Measurements from ENCODE around the gene CPLX3. TPM values are rescaled to one million over a fixed set of nuclear protein-coding genes. Genes with fewer than 3 reads are reported as not detected.

The CPLX3 gene
- polyA plus RNA-seq, 1 donor from 2014 or later = 0.27 TPM

GRCh38 chr15:74869372-74869725, 42.9 kb downstream of the CPLX3 start:
- no peaks in the 10 kb centered on the region for H4K20me1 ChIP-seq (ENCODE audit: insufficient read depth)
- no peak overlapping the region for H3K4me2 ChIP-seq (ENCODE audit: low read length)
- H3K9me2 ChIP-seq (ENCODE audit: insufficient read depth, low read length) = no peaks in the 10 kb centered on the region
- no peak overlapping the region for H3K4me3 ChIP-seq (ENCODE audit: low read length)
- no peaks in the 10 kb centered on the region for H3K36me3 ChIP-seq (ENCODE audit: insufficient read depth, low read length)
- no peak overlapping the region for H3K9ac ChIP-seq (ENCODE audit: low read length)
- H3K27ac ChIP-seq (ENCODE audit: low read length) = no peak overlapping the region
- peaks cover 23% of the 10 kb centered on the region for H3K79me2 ChIP-seq (replicated peaks; ENCODE audit: insufficient read depth, low read length)
- no peak overlapping the region for H2AFZ ChIP-seq (ENCODE audit: low read depth, low read length)
- TF ChIP-seq EZH2 (IDR thresholded peaks at IDR 0.05; ENCODE audit: borderline replicate concordance, insufficient read depth, low read length, poor library complexity, severe bottlenecking) (no peak), CTCF (IDR thresholded peaks at IDR 0.05; ENCODE audit: poor library complexity, severe bottlenecking) (no peak), TAF1 (IDR thresholded peaks at IDR 0.05; ENCODE audit: low read depth) (no peak), EP300 (conservative IDR thresholded peaks at IDR 0.05; ENCODE audit: poor library complexity, severe bottlenecking) (no peak), POLR2AphosphoS5 (IDR thresholded peaks at IDR 0.05) (no peak), MXI1 (conservative IDR thresholded peaks at IDR 0.05; ENCODE audit: poor library complexity, severe bottlenecking) (no peak), SMC3 (conservative IDR thresholded peaks at IDR 0.05; ENCODE audit: poor library complexity) (no peak)
- no peaks in the 10 kb centered on the region for H3K27me3 ChIP-seq (ENCODE audit: insufficient read depth, low read depth, low read length)
- no peaks in the 10 kb centered on the region for H3K9me3 ChIP-seq (ENCODE audit: low read length)
- H3F3A ChIP-seq (ENCODE audit: insufficient read depth, low read length, poor library complexity, severe bottlenecking) = no peaks in the 10 kb centered on the region

GRCh38 chr15:74869726-74870407, 43.4 kb downstream of the CPLX3 start:
- no peaks in the 10 kb centered on the region for H3F3A ChIP-seq (ENCODE audit: insufficient read depth, low read length, poor library complexity, severe bottlenecking)
- TF ChIP-seq EP300 (conservative IDR thresholded peaks at IDR 0.05; ENCODE audit: poor library complexity, severe bottlenecking) (no peak), MXI1 (conservative IDR thresholded peaks at IDR 0.05; ENCODE audit: poor library complexity, severe bottlenecking) (no peak), POLR2AphosphoS5 (IDR thresholded peaks at IDR 0.05) (no peak), TAF1 (IDR thresholded peaks at IDR 0.05; ENCODE audit: low read depth) (no peak), EZH2 (IDR thresholded peaks at IDR 0.05; ENCODE audit: borderline replicate concordance, insufficient read depth, low read length, poor library complexity, severe bottlenecking) (no peak), SMC3 (conservative IDR thresholded peaks at IDR 0.05; ENCODE audit: poor library complexity) (no peak), CTCF (IDR thresholded peaks at IDR 0.05; ENCODE audit: poor library complexity, severe bottlenecking) (no peak)
- TF ChIP-seq, protein P1, sequence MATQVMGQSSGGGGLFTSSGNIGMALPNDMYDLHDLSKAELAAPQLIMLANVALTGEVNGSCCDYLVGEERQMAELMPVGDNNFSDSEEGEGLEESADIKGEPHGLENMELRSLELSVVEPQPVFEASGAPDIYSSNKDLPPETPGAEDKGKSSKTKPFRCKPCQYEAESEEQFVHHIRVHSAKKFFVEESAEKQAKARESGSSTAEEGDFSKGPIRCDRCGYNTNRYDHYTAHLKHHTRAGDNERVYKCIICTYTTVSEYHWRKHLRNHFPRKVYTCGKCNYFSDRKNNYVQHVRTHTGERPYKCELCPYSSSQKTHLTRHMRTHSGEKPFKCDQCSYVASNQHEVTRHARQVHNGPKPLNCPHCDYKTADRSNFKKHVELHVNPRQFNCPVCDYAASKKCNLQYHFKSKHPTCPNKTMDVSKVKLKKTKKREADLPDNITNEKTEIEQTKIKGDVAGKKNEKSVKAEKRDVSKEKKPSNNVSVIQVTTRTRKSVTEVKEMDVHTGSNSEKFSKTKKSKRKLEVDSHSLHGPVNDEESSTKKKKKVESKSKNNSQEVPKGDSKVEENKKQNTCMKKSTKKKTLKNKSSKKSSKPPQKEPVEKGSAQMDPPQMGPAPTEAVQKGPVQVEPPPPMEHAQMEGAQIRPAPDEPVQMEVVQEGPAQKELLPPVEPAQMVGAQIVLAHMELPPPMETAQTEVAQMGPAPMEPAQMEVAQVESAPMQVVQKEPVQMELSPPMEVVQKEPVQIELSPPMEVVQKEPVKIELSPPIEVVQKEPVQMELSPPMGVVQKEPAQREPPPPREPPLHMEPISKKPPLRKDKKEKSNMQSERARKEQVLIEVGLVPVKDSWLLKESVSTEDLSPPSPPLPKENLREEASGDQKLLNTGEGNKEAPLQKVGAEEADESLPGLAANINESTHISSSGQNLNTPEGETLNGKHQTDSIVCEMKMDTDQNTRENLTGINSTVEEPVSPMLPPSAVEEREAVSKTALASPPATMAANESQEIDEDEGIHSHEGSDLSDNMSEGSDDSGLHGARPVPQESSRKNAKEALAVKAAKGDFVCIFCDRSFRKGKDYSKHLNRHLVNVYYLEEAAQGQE (IDR thresholded peaks at IDR 0.05; ENCODE audit: borderline replicate concordance) = no peak
- H3K27ac ChIP-seq (ENCODE audit: low read length) = no peak overlapping the region
- H3K9me2 ChIP-seq (ENCODE audit: insufficient read depth, low read length) = no peaks in the 10 kb centered on the region
- no peaks in the 10 kb centered on the region for H3K9me3 ChIP-seq (ENCODE audit: low read length)
- H3K4me2 ChIP-seq (ENCODE audit: low read length) = no peak overlapping the region
- no peak overlapping the region for H2AFZ ChIP-seq (ENCODE audit: low read depth, low read length)
- peak overlapping the region; percentile 39 for H3K4me3 ChIP-seq (ENCODE audit: low read length)
- H3K79me2 ChIP-seq (replicated peaks; ENCODE audit: insufficient read depth, low read length) = peaks cover 23% of the 10 kb centered on the region
- H3K36me3 ChIP-seq (ENCODE audit: insufficient read depth, low read length) = no peaks in the 10 kb centered on the region
- no peak overlapping the region for H3K9ac ChIP-seq (ENCODE audit: low read length)
- no peaks in the 10 kb centered on the region for H3K27me3 ChIP-seq (ENCODE audit: insufficient read depth, low read depth, low read length)
- no peaks in the 10 kb centered on the region for H4K20me1 ChIP-seq (ENCODE audit: insufficient read depth)
